PFSK-1 (cell line): ENCODE measurements around the gene LONP2.

Source experiments
- FOXP2 ChIP-seq: optimal IDR thresholded peaks from 2 replicates; pipeline ENCODE3; 2011; ENCODE audit warnings: borderline replicate concordance, control low read depth, inconsistent platforms; ENCODE audit not compliant: insufficient read depth; ENCODE audit errors: extremely low read length, extremely low read depth
- POLR2AphosphoS5 ChIP-seq: IDR thresholded peaks from 2 replicates; pipeline ENCODE4 v1.6.1; 2012; ENCODE audit warnings: low read depth, mild to moderate bottlenecking, control low read depth, low read length, moderate library complexity
- REST ChIP-seq, 2 experiments: IDR thresholded peaks; 2 replicates each; pipeline versions ENCODE4 v1.6.1 to v1.8.0; 2011 to 2012; ENCODE audit warnings: low read depth in 2 of 2, low read length in 2 of 2, control low read depth in 1 of 2, inconsistent platforms in 1 of 2, mild to moderate bottlenecking in 1 of 2, moderate library complexity in 1 of 2; ENCODE audit not compliant: insufficient read depth in 1 of 2
- SIN3A ChIP-seq: IDR thresholded peaks from 2 replicates; pipeline ENCODE4 v1.6.1; 2012; ENCODE audit warnings: mild to moderate bottlenecking, low read length, moderate library complexity, borderline replicate concordance; ENCODE audit not compliant: insufficient read depth
- TAF1 ChIP-seq: IDR thresholded peaks from 2 replicates; pipeline ENCODE4 v1.6.1; 2012; ENCODE audit warnings: low read length, control low read depth, borderline replicate concordance; ENCODE audit not compliant: insufficient read depth

GRCh38 chr16:48287239-48287638 lies 43.1 kb downstream of the LONP2 start:
- TF ChIP-seq TAF1 (no peak), POLR2AphosphoS5 (no peak), SIN3A (no peak), REST (IDR thresholded peaks at IDR 0.05; ENCODE audit: insufficient read depth in 1 of 2, low read depth in 2 of 2, low read length in 2 of 2) (no peak), FOXP2 (no peak)
